Gastrocnemius medialis (tissue), 4 donors: Measurements from ENCODE around the gene LSAMP. TPM values are rescaled to one million over a fixed set of nuclear protein-coding genes. Genes with fewer than 3 reads are reported as not detected.
A peak's percentile ranks its signal among the peaks of the same experiment; 100 is the strongest.

Experiments
- ATAC-seq, 2 donors: fragments of 150-250 bp; one replicate each; pipeline ENCODE4 v1.9.1; 2016
- DNase-seq, 2 donors: peaks; one replicate each; pipeline ENCODE4 v3.0.0-alpha.2; 2019
- H3K27ac ChIP-seq, 4 donors: fragments of 200-600 bp; sonication (generic); 1 replicate in 1 of 4; 2 replicates in 3 of 4; pipeline ENCODE4 v1.5.1; 2016 to 2018; ENCODE audit warnings: mild to moderate bottlenecking in 2 of 4, moderate library complexity in 1 of 4
- H3K27me3 ChIP-seq, 3 donors: fragments of 200-600 bp; sonication (generic) in 2 of 3; 1 replicate in 1 of 3; 2 replicates in 2 of 3; pipeline versions ENCODE4 v1.5.1 to v1.6.0; 2016 to 2019; ENCODE audit warnings: mild to moderate bottlenecking in 1 of 3, moderate library complexity in 1 of 3
- H3K36me3 ChIP-seq, 2 donors: fragments of 200-600 bp; sonication (generic) in 1 of 2; one replicate each; pipeline ENCODE4 v1.5.1; 2017 to 2018
- H3K4me1 ChIP-seq, 2 donors: fragments of 200-600 bp; sonication (generic) in 1 of 2; one replicate each; pipeline ENCODE4 v1.5.1; 2016 to 2017; ENCODE audit warnings: mild to moderate bottlenecking in 2 of 2
- H3K4me3 ChIP-seq, 4 donors: fragments of 200-600 bp; sonication (generic) in 3 of 4; 1 replicate in 1 of 4; 2 replicates in 3 of 4; pipeline ENCODE4 v1.5.1; 2016 to 2019; ENCODE audit warnings: mild to moderate bottlenecking in 2 of 4
- H3K9me3 ChIP-seq, 3 donors: fragments of 200-600 bp; sonication (generic) in 2 of 3; 1 replicate in 1 of 3; 2 replicates in 2 of 3; pipeline ENCODE4 v1.5.1; 2016 to 2019
- POLR2A ChIP-seq, 2 donors: fragments of 450-650 bp; IDR thresholded peaks; one replicate each; pipeline ENCODE4 v1.6.1; 2017; ENCODE audit warnings: antibody characterized with exemption in 2 of 2, mild to moderate bottlenecking in 2 of 2, moderate library complexity in 2 of 2
- in situ Hi-C, 4 donors: fragments of 200-750 bp; cut with MboI; loops; one replicate each; pipeline versions ENCODE4 v1.15.0 to v1.8.0; 2017; ENCODE audit warnings: low sequenced_read_pairs in 4 of 4
- intact Hi-C: fragments of 100-400 bp; cut with DNase I; formaldehyde crosslinking; loops from one replicate; pipeline ENCODE4 v1.15.1; 2023; ENCODE audit warnings: low total_unique reads
- total RNA-seq, 4 donors: library from RNA; depleted of rRNA; stranded (reverse); fragments of >200 nt; gene quantifications; one replicate each; pipeline versions ENCODE4 v1.1.0 to v1.2.3, GENCODE V29; 2016
- TF ChIP-seq, protein P1 (sequence below), 5 experiments: fragments of 450-650 bp in 3 of 5; fragments of 200-600 bp in 2 of 5; sonication (generic) in 2 of 5; IDR thresholded peaks in 4 of 5; conservative IDR thresholded peaks in 1 of 5; 1 replicate in 4 of 5; 2 replicates in 1 of 5; pipeline ENCODE4 v1.5.1; 2016 to 2019; ENCODE audit warnings: antibody characterized with exemption in 5 of 5, mild to moderate bottlenecking in 3 of 5, moderate library complexity in 3 of 5

Gene LSAMP
- total RNA-seq, 4 donors from 2014 or later: 0.07 to 0.10 TPM; not detected in 2

DNA sequence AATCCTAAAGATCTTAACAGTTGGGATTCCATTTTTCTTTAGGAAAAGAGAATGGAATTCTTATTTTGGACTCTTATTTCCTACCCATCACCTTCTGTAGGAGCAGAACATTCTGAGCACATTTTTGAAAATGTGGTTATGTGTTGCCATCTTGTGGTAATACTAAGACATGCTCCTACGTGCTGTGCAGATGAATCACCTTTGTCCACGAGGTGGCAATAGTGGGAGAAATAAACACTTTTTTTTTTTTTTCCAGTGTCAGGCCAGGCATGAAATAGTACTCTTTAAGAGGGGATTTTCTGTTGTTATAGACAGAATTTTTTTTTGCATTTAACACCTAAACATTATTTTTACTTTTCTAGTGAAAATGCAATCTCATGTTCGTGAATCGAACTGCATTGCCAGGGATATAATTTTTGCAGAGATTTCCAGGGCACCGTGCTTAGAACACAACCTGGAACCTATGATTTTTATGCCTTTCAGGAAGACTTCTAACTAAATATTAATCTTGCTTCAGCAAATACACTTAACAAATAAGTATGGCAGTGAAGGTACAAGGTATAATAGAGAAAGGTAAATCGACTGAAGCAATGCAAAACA is 625.4 kb downstream of the LSAMP start:
- peak; percentile 6 to 53 for DNase-seq
- intact Hi-C loops (no loop called here), in situ Hi-C loops (no loop called here)
- Histone ChIP-seq H3K4me3 (no peak overlapping the region), H3K36me3 (no peaks in the 10 kb centered on the region), H3K9me3 (no peaks in the 10 kb centered on the region), H3K27ac (no peak overlapping the region), H3K4me1 (no peaks in the 10 kb centered on the region), H3K27me3 (no peaks in the 10 kb centered on the region)
- TF ChIP-seq, protein P1, sequence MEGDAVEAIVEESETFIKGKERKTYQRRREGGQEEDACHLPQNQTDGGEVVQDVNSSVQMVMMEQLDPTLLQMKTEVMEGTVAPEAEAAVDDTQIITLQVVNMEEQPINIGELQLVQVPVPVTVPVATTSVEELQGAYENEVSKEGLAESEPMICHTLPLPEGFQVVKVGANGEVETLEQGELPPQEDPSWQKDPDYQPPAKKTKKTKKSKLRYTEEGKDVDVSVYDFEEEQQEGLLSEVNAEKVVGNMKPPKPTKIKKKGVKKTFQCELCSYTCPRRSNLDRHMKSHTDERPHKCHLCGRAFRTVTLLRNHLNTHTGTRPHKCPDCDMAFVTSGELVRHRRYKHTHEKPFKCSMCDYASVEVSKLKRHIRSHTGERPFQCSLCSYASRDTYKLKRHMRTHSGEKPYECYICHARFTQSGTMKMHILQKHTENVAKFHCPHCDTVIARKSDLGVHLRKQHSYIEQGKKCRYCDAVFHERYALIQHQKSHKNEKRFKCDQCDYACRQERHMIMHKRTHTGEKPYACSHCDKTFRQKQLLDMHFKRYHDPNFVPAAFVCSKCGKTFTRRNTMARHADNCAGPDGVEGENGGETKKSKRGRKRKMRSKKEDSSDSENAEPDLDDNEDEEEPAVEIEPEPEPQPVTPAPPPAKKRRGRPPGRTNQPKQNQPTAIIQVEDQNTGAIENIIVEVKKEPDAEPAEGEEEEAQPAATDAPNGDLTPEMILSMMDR (IDR thresholded peaks at IDR 0.05 in 4 of 5, conservative IDR thresholded peaks at IDR 0.05 in 1 of 5): peak; percentile 33 to 88 (median 79)
- TF ChIP-seq POLR2A (IDR thresholded peaks at IDR 0.05): no peak
- ATAC-seq: peak; percentile 91 to 93

DNA sequence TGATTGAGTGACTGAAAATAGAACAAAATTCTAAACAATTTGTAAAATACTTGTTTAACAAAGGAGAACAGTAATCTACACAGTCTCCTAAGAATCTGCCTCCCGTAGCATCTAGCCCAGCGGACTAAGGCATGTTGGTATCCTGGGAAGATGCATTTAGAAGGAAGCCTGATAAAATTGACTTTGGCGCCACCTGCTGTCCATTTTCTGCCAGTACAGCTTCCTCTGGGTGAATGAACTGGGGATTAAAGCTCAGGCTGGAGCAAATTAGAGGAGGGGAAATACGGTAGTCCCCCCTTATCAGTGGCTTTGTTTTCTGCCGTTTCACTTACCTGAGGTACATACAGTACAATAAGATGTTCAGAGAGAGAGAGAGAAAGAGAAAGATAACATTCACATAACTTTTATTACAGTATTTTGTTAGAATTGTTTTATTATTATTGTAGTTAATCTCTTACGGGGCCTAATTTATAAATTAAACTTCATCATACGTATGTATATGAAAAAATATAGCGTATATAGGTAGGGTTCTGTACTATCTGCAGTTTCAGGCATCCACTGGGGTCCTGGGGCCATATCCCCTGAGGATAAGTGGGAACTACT is 630.4 kb downstream of the LSAMP start:
- peak; percentile 83 to 91 for ATAC-seq
- Histone ChIP-seq H3K27me3 (no peaks in the 10 kb centered on the region), H3K36me3 (no peaks in the 10 kb centered on the region), H3K9me3 (no peaks in the 10 kb centered on the region), H3K4me3 (no peak overlapping the region), H3K27ac (no peak overlapping the region), H3K4me1 (no peaks in the 10 kb centered on the region)
- TF ChIP-seq POLR2A (IDR thresholded peaks at IDR 0.05): no peak
- TF ChIP-seq, protein P1 (IDR thresholded peaks at IDR 0.05 in 4 of 5, conservative IDR thresholded peaks at IDR 0.05 in 1 of 5): peak; percentile 58 to 90 (median 77)
- DNase-seq: peak; percentile 18 to 56
- intact Hi-C loops (loop anchor here (5.0 kb wide), 1 partner anchor 1978 kb away; the partner anchor contains the start of gene GRAMD1C), in situ Hi-C loops (no loop called here)

DNA sequence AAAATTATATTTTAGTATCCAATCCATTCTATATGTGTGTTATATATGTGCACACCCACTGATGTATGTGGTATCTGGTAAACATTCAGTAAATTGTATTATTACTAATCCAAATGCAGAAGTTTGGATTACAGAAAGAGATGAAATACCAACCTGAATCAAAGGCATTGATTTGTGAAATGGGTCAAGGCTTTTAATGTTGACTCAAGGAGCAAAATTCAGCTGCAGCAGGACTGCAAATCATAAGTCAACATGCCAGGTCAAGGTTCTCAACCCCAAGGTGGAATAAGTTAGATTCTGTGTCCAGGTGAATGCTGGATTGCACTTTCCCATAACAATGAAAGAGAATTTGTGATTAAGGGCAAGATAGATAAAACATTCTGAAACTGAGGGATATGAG is 631.3 kb downstream of the LSAMP start:
- no peak for ATAC-seq
- in situ Hi-C loops (no loop called here), intact Hi-C loops (loop anchor here (5.0 kb wide), 1 partner anchor 1977 kb away; the partner anchor contains the start of gene GRAMD1C)
- Histone ChIP-seq H3K27ac (no peak overlapping the region), H3K4me3 (no peak overlapping the region), H3K4me1 (no peaks in the 10 kb centered on the region), H3K27me3 (no peaks in the 10 kb centered on the region), H3K9me3 (no peaks in the 10 kb centered on the region), H3K36me3 (no peaks in the 10 kb centered on the region)
- no peak for TF ChIP-seq POLR2A (IDR thresholded peaks at IDR 0.05)
- TF ChIP-seq, protein P1 (IDR thresholded peaks at IDR 0.05 in 4 of 5, conservative IDR thresholded peaks at IDR 0.05 in 1 of 5): no peak
- no peak for DNase-seq

DNA sequence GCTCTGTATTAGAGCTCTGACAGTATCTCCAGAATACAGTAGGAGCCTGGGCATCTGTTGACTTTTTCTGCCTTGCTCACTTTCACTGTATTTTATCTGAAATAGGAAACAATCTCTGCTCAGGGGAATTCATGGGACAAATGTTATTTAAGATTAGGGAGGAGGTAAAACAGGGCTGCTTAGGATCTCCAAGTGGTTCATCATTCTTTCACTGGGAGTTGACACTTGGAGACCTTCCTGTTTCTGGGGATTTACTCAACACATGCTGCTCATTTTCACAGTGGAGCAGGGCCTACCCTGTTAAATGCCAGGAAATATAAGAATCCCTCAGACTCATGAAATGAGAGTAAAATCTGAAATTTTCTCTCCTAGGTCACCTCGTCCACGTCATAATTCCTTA is 636.5 kb downstream of the LSAMP start:
- in situ Hi-C loops: no loop called here

DNA sequence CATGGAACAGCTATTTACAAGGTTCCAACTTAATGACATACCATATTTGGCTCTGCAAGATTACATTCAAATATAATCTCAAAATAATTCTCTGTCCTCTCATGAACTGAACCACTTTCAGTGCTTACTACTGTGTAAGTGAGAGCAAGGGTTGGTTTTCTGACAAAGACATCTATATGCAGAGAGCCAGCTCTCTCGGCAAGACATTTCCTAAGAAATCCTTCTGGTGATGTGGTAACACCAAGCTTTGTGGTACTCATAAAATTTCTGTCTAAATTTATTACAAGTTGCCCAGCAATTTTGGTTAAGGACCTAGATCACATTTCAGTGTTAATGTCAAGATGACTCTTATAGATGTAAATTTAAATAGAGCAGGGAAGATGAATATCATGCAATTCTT is 637.0 kb downstream of the LSAMP start:
- Histone ChIP-seq H3K4me1 (no peaks in the 10 kb centered on the region), H3K27ac (no peak overlapping the region), H3K9me3 (no peaks in the 10 kb centered on the region), H3K4me3 (no peak overlapping the region), H3K27me3 (no peaks in the 10 kb centered on the region), H3K36me3 (no peaks in the 10 kb centered on the region)
- ATAC-seq (no peak), DNase-seq (no peak)
- in situ Hi-C loops: no loop called here
- intact Hi-C loops: no loop called here
- no peak for TF ChIP-seq POLR2A (IDR thresholded peaks at IDR 0.05)
- TF ChIP-seq, protein P1 (IDR thresholded peaks at IDR 0.05 in 4 of 5, conservative IDR thresholded peaks at IDR 0.05 in 1 of 5): no peak

More for the DNA sequence above, 636.5 kb downstream of the LSAMP start:
- intact Hi-C loops: no loop called here
- TF ChIP-seq POLR2A (IDR thresholded peaks at IDR 0.05): no peak
- Histone ChIP-seq H3K36me3 (no peaks in the 10 kb centered on the region), H3K9me3 (no peaks in the 10 kb centered on the region), H3K4me3 (no peak overlapping the region), H3K4me1 (no peaks in the 10 kb centered on the region), H3K27me3 (no peaks in the 10 kb centered on the region), H3K27ac (no peak overlapping the region)
- no peak for DNase-seq
- ATAC-seq: no peak
